IMR-90 (cell line): ENCODE results near the gene GFRA4. TPM values are rescaled to one million over a fixed set of nuclear protein-coding genes. Genes with fewer than 3 reads are reported as not detected.
A peak's percentile ranks its signal among the peaks of the same experiment; 100 is the strongest.

ENCODE experiments used
- ATAC-seq: fragments of 200-7000 bp; cut with Tn5 transposase; 2 replicates; pipeline ENCODE4 v1.9.1; 2020; ENCODE audit warnings: low read depth, mild to moderate bottlenecking, moderate library complexity
- BruUV-seq: library from RNA; stranded (reverse); fragments of 400-500 nt; replicated peaks from 2 replicates; lab custom pipeline; 2021; lab: Mats Ljungman, UMichigan
- CTCF ChIA-PET: fragments of 300-600 bp; formaldehyde crosslinking; extraction: SDS; loops from one replicate; lab custom pipeline; 2021; ENCODE audit warnings: antibody characterized with exemption; lab: Yijun Ruan, JAX
- POLR2A ChIA-PET: fragments of 300-600 bp; sonication (Branson Sonifier 250); formaldehyde crosslinking; loops from one replicate; lab custom pipeline; 2022; ENCODE audit warnings: antibody characterized with exemption; ENCODE audit not compliant: unreplicated experiment; lab: Charles Lee
- DNase-seq: peaks from one replicate; pipeline ENCODE4 v3.0.0; 2013
- H2AFZ ChIP-seq: replicated peaks from 2 replicates; pipeline ENCODE3; 2013; ENCODE audit warnings: low read length, mild to moderate bottlenecking; ENCODE audit not compliant: poor library complexity
- H2AK5ac ChIP-seq: 2 replicates; pipeline ENCODE4 v1.6.1; 2013; ENCODE audit warnings: low read depth, low read length, inconsistent platforms
- H2AK9ac ChIP-seq: replicated peaks from 2 replicates; pipeline ENCODE3; 2013; ENCODE audit warnings: mild to moderate bottlenecking, low read depth, low read length, moderate library complexity; ENCODE audit not compliant: poor library complexity
- H2BK120ac ChIP-seq: 2 replicates; pipeline ENCODE4 v1.6.1; 2013; ENCODE audit warnings: low read depth, low read length, inconsistent platforms
- H2BK15ac ChIP-seq: 3 replicates; pipeline ENCODE4 v1.6.1; 2013; ENCODE audit warnings: low read depth, low read length, inconsistent platforms
- H2BK20ac ChIP-seq: 2 replicates; pipeline ENCODE4 v1.6.1; 2013; ENCODE audit warnings: low read depth, mild to moderate bottlenecking, inconsistent platforms, low read length, moderate library complexity
- H2BK5ac ChIP-seq: 2 replicates; pipeline ENCODE4 v1.6.1; 2013; ENCODE audit warnings: mild to moderate bottlenecking, low read depth, low read length, inconsistent platforms; ENCODE audit not compliant: poor library complexity, severe bottlenecking
- H3K14ac ChIP-seq: replicated peaks from 2 replicates; pipeline ENCODE4 v1.6.1; 2013; ENCODE audit warnings: low read depth, low read length, inconsistent platforms
- H3K18ac ChIP-seq: 2 replicates; pipeline ENCODE4 v1.6.1; 2013; ENCODE audit warnings: low read depth, low read length, control low read depth
- H3K23ac ChIP-seq: 2 replicates; pipeline ENCODE4 v1.6.1; 2013; ENCODE audit warnings: low read depth, low read length, inconsistent platforms
- H3K27ac ChIP-seq: 2 replicates; pipeline ENCODE4 v1.5.1; 2013; ENCODE audit warnings: mild to moderate bottlenecking, control low read depth, low read length; ENCODE audit not compliant: insufficient read depth
- H3K27me3 ChIP-seq: 2 replicates; pipeline ENCODE4 v1.6.1; 2013; ENCODE audit warnings: low read length; ENCODE audit not compliant: control insufficient read depth, insufficient read depth
- H3K36me3 ChIP-seq: 2 replicates; pipeline ENCODE4 v1.6.1; 2013; ENCODE audit warnings: low read length, mixed read lengths; ENCODE audit not compliant: control insufficient read depth, insufficient read depth
- H3K4ac ChIP-seq: 2 replicates; pipeline ENCODE4 v1.6.1; 2013; ENCODE audit warnings: low read depth, low read length, inconsistent platforms
- H3K4me1 ChIP-seq: 2 replicates; pipeline ENCODE4 v1.6.1; 2013; ENCODE audit warnings: low read length, mixed read lengths; ENCODE audit not compliant: control insufficient read depth, insufficient read depth
- H3K4me2 ChIP-seq: 2 replicates; pipeline ENCODE4 v1.6.1; 2013; ENCODE audit warnings: low read depth, mild to moderate bottlenecking, control low read depth, low read length, moderate library complexity
- H3K4me3 ChIP-seq: 2 replicates; pipeline ENCODE4 v1.5.1; 2013; ENCODE audit warnings: low read depth, mild to moderate bottlenecking, control low read depth, low read length, moderate library complexity; ENCODE audit not compliant: insufficient read depth
- H3K56ac ChIP-seq: 2 replicates; pipeline ENCODE4 v1.6.1; 2013; ENCODE audit warnings: low read length, inconsistent platforms; ENCODE audit not compliant: insufficient read depth; ENCODE audit errors: extremely low read depth
- H3K79me1 ChIP-seq, 2 experiments: 2 replicates each; pipeline ENCODE4 v1.6.1; 2013; ENCODE audit warnings: low read length in 2 of 2, inconsistent platforms in 1 of 2, low read depth in 1 of 2
- H3K9ac ChIP-seq: 2 replicates; pipeline ENCODE4 v1.6.1; 2013; ENCODE audit warnings: low read depth, low read length, control low read depth
- H3K9me1 ChIP-seq: 2 replicates; pipeline ENCODE4 v1.6.1; 2013; ENCODE audit warnings: low read length, inconsistent platforms; ENCODE audit not compliant: insufficient read depth
- H3K9me3 ChIP-seq: 2 replicates; pipeline ENCODE4 v1.6.1; 2013; ENCODE audit warnings: low read length; ENCODE audit not compliant: control insufficient read depth, insufficient read depth
- H4K20me1 ChIP-seq: 2 replicates; pipeline ENCODE4 v1.6.1; 2013; ENCODE audit warnings: low read length, inconsistent platforms; ENCODE audit not compliant: insufficient read depth
- H4K5ac ChIP-seq: 2 replicates; pipeline ENCODE4 v1.6.1; 2013; ENCODE audit warnings: mild to moderate bottlenecking, low read depth, low read length, control low read depth
- H4K8ac ChIP-seq, 2 experiments: 2 replicates each; pipeline ENCODE4 v1.6.1; 2013; ENCODE audit warnings: low read depth in 2 of 2, low read length in 2 of 2, control low read depth in 1 of 2, inconsistent platforms in 1 of 2
- H4K91ac ChIP-seq: 2 replicates; pipeline ENCODE4 v1.6.1; 2013; ENCODE audit warnings: low read depth, low read length, inconsistent platforms; ENCODE audit not compliant: insufficient read depth
- CHD1 ChIP-seq: IDR thresholded peaks from 2 replicates; pipeline ENCODE4 v1.6.1; 2012; ENCODE audit warnings: low read depth, low read length, improper control_type of control experiment
- NFE2L2 ChIP-seq: fragments of 150-350 bp; IDR thresholded peaks from 2 replicates; pipeline ENCODE4 v1.6.1; 2016; ENCODE audit warnings: low read depth, mild to moderate bottlenecking, low read length
- POLR2A ChIP-seq: IDR thresholded peaks from 2 replicates; pipeline ENCODE4 v1.6.1; 2012; ENCODE audit warnings: mild to moderate bottlenecking, low read depth, low read length
- WGBS, 2 experiments: methylation state at CpG; one replicate each; pipeline versions ENCODE4 v1.1.5 to v1.1.7; 2013; ENCODE audit warnings: missing lambda C conversion rate in 2 of 2; ENCODE audit not compliant: insufficient read length in 1 of 2; ENCODE audit errors: extremely low coverage in 2 of 2; 5-methylcytosine and 5-hydroxymethylcytosine counted together
- dilution Hi-C: fragments of 300-500 bp; cut with HindIII; formaldehyde crosslinking; loops from one replicate; pipeline ENCODE4 v1.14.3; 2018; ENCODE audit warnings: low sequenced_read_pairs; ENCODE audit not compliant: unreplicated experiment
- in situ Hi-C: fragments of 300-500 bp; cut with MboI; formaldehyde crosslinking; loops from 3 replicates; pipeline ENCODE4 v1.14.3; 2019; ENCODE audit warnings: low sequenced_read_pairs, inconsistent platforms, mixed read lengths
- intact Hi-C: fragments of 100-400 bp; cut with micrococcal nuclease; formaldehyde crosslinking; loops from 2 replicates; pipeline ENCODE4 v1.10.0; 2022
- polyA plus RNA-seq, 3 experiments: library from polyadenylated mRNA; depleted of rRNA; stranded (reverse); fragments of >200 nt; gene quantifications; 2 replicates each; pipeline ENCODE4 v1.2.3, GENCODE V29; 2012; ENCODE audit warnings: low replicate concordance in 1 of 3
- total RNA-seq: library from RNA; depleted of rRNA; stranded (reverse); fragments of >200 nt; gene quantifications from 2 replicates; pipeline ENCODE4 v1.2.3, GENCODE V29; 2012
- TF ChIP-seq, protein P1 (sequence below): fragments of 150-350 bp; IDR thresholded peaks from 2 replicates; pipeline ENCODE4 v1.6.1; 2017; ENCODE audit warnings: mild to moderate bottlenecking, antibody characterized with exemption, low read length, low read depth

The GFRA4 gene
- total and polyA plus RNA-seq, 2 of the 4 experiments (the other 2 are of a cell fraction): not detected

DNA sequence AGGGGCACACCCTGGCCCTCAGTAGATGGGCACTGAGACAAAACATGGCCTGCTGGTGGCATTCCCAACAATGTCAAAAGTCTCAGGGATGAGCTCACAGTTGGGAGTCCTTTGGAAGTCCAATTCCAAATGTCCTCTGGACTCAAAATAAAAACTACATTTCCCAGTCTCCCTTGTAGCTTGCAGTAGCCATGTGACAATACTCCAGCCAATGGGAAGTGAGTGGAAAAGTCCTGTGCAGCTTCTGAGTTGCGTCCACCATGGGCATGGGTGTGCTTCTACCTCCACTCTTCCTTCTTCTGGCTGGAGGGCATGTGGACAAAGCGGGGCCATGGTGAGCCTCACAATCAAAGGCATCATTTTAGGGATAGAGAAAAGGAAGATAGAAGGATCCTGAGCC is 24.5 kb upstream of the GFRA4 start:
- Histone ChIP-seq H4K91ac (no peak overlapping the region), H3K27ac (no peak overlapping the region), H3K9me1 (peaks cover 17% of the 10 kb centered on the region), H3K4me2 (no peak overlapping the region), H3K18ac (no peak overlapping the region), H2BK20ac (no peak overlapping the region), H3K79me1 (no peaks in the 10 kb centered on the region), H4K5ac (no peak overlapping the region; the same call in 1 of the 2 replicates), H4K20me1 (no peaks in the 10 kb centered on the region), H3K14ac (no peak overlapping the region), H4K8ac (peak overlapping the region; percentile 4 to 46; a peak in 2 of 4 replicates), H3K56ac (no peak overlapping the region), H2AFZ (peak overlapping the region; percentile 70), H3K4me1 (peaks cover 16% of the 10 kb centered on the region), H3K9me3 (no peaks in the 10 kb centered on the region), H2BK15ac (peak overlapping the region; percentile 19; the same call in 1 of the 3 replicates), H2AK5ac (peak overlapping the region; percentile 26; the same call in 1 of the 2 replicates), H3K4ac (no peak overlapping the region), H3K23ac (no peak overlapping the region), H3K4me3 (no peak overlapping the region), H3K9ac (no peak overlapping the region), H2AK9ac (peak overlapping the region; percentile 74), H2BK120ac (peak overlapping the region; percentile 48; the same call in 1 of the 2 replicates), H3K27me3 (no peaks in the 10 kb centered on the region), H2BK5ac (no peak overlapping the region), H3K36me3 (no peaks in the 10 kb centered on the region)
- dilution Hi-C loops (no loop called here), in situ Hi-C loops (no loop called here), intact Hi-C loops (no loop called here)
- POLR2A ChIA-PET: no interaction called here
- TF ChIP-seq NFE2L2: no peak
- no peak for TF ChIP-seq POLR2A
- TF ChIP-seq, protein P1, sequence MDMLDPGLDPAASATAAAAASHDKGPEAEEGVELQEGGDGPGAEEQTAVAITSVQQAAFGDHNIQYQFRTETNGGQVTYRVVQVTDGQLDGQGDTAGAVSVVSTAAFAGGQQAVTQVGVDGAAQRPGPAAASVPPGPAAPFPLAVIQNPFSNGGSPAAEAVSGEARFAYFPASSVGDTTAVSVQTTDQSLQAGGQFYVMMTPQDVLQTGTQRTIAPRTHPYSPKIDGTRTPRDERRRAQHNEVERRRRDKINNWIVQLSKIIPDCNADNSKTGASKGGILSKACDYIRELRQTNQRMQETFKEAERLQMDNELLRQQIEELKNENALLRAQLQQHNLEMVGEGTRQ: peak; percentile 95
- no peak for TF ChIP-seq CHD1
- BruUV-seq: no TSS peak
- peak; percentile 63 for DNase-seq
- WGBS, 2 experiments: no CpG with 5 or more reads among the region's 2 CpGs
- CTCF ChIA-PET: interaction anchor here (0.8 to 2.0 kb wide), 4 partner anchors 11 to 94 kb away, joined by 3 to 9 read pairs (median 4); partner anchors contain the start of genes ADISSP and SPEF1
- ATAC-seq: peak; percentile 71
